ENCODE measurements around the gene FAM107A.

FAM107A gene

GRCh38 chr3:58565621-58566397, 11.4 kb downstream of the FAM107A start:
- H3K27me3 ChIP-seq (ENCODE audit: insufficient read depth, low read length, poor library complexity, severe bottlenecking): no peaks in the 10 kb centered on the region
- no peaks in the 10 kb centered on the region for H3K79me2 ChIP-seq (ENCODE audit: insufficient read depth, low read length)
- no peak overlapping the region for H3K4me2 ChIP-seq (ENCODE audit: low read depth, low read length, poor library complexity, severe bottlenecking)
- no peak overlapping the region for H3K9ac ChIP-seq (ENCODE audit: low read depth, low read length, poor library complexity, severe bottlenecking)
- H3F3A ChIP-seq (ENCODE audit: low read depth): no peaks in the 10 kb centered on the region
- no peaks in the 10 kb centered on the region for H3K36me3 ChIP-seq (ENCODE audit: insufficient read depth, low read length)
- H3K9me2 ChIP-seq (replicated peaks; ENCODE audit: low read depth, low read length): no peaks in the 10 kb centered on the region
- TF ChIP-seq EZH2phosphoT487 (IDR thresholded peaks at IDR 0.05; ENCODE audit: borderline replicate concordance): no peak
- TF ChIP-seq, protein P1, sequence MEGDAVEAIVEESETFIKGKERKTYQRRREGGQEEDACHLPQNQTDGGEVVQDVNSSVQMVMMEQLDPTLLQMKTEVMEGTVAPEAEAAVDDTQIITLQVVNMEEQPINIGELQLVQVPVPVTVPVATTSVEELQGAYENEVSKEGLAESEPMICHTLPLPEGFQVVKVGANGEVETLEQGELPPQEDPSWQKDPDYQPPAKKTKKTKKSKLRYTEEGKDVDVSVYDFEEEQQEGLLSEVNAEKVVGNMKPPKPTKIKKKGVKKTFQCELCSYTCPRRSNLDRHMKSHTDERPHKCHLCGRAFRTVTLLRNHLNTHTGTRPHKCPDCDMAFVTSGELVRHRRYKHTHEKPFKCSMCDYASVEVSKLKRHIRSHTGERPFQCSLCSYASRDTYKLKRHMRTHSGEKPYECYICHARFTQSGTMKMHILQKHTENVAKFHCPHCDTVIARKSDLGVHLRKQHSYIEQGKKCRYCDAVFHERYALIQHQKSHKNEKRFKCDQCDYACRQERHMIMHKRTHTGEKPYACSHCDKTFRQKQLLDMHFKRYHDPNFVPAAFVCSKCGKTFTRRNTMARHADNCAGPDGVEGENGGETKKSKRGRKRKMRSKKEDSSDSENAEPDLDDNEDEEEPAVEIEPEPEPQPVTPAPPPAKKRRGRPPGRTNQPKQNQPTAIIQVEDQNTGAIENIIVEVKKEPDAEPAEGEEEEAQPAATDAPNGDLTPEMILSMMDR (conservative IDR thresholded peaks at IDR 0.05; ENCODE audit: low read length): no peak
- no peaks in the 10 kb centered on the region for H4K20me1 ChIP-seq (ENCODE audit: insufficient read depth, low read length, poor library complexity, severe bottlenecking)
- H3K4me1 ChIP-seq (ENCODE audit: insufficient read depth, low read length, poor library complexity, severe bottlenecking): no peaks in the 10 kb centered on the region
- H2AFZ ChIP-seq (ENCODE audit: low read length): no peak overlapping the region
- H3K9me3 ChIP-seq (ENCODE audit: insufficient read depth, low read depth, low read length): no peaks in the 10 kb centered on the region
- no peak overlapping the region for H3K4me3 ChIP-seq (ENCODE audit: low read length, poor library complexity, severe bottlenecking)

- Histone ChIP-seq H3F3A (ENCODE audit: low read depth) (no peaks in the 10 kb centered on the region), H3K9ac (ENCODE audit: low read depth, low read length, poor library complexity, severe bottlenecking) (no peak overlapping the region), H4K20me1 (ENCODE audit: insufficient read depth, low read length, poor library complexity, severe bottlenecking) (no peaks in the 10 kb centered on the region), H3K27me3 (ENCODE audit: insufficient read depth, low read length, poor library complexity, severe bottlenecking) (no peaks in the 10 kb centered on the region), H3K9me3 (ENCODE audit: insufficient read depth, low read depth, low read length) (no peaks in the 10 kb centered on the region), H3K36me3 (ENCODE audit: insufficient read depth, low read length) (no peaks in the 10 kb centered on the region), H3K4me1 (ENCODE audit: insufficient read depth, low read length, poor library complexity, severe bottlenecking) (no peaks in the 10 kb centered on the region), H3K79me2 (ENCODE audit: insufficient read depth, low read length) (no peaks in the 10 kb centered on the region), H2AFZ (ENCODE audit: low read length) (no peak overlapping the region), H3K4me2 (ENCODE audit: low read depth, low read length, poor library complexity, severe bottlenecking) (no peak overlapping the region), H3K4me3 (ENCODE audit: low read length, poor library complexity, severe bottlenecking) (no peak overlapping the region), H3K9me2 (replicated peaks; ENCODE audit: low read depth, low read length) (no peaks in the 10 kb centered on the region)
- no peak for TF ChIP-seq EZH2phosphoT487 (IDR thresholded peaks at IDR 0.05; ENCODE audit: borderline replicate concordance)
- TF ChIP-seq, protein P1 (conservative IDR thresholded peaks at IDR 0.05; ENCODE audit: low read length): no peak
These were observed 12.6 kb downstream of the FAM107A start for GRCh38 chr3:58564456-58565160.

DNA sequence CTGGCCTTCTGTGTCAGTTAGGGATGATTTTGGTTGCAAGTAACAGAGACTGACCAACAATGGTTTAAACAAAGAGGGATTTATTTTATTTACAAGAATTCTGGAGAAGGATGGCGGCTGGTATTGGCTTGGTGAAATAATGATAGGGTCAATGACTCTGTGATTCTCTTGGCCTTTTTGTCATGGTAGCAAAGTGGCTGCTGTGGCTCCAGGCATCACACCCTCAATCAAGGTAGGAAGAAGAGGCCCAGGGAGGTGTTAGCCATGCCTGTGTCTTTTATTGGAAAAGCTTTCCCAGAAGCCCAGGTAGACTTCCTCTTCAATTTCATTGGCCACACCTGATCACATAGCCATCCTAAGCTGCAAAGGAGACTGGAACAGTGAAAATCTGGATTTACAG, 13.1 kb downstream of the FAM107A start:
- no peak for TF ChIP-seq EZH2phosphoT487 (IDR thresholded peaks at IDR 0.05; ENCODE audit: borderline replicate concordance)
- TF ChIP-seq, protein P1 (conservative IDR thresholded peaks at IDR 0.05; ENCODE audit: low read length): no peak
- H3K4me3 ChIP-seq (ENCODE audit: low read length, poor library complexity, severe bottlenecking): no peak overlapping the region
- no peaks in the 10 kb centered on the region for H3F3A ChIP-seq (ENCODE audit: low read depth)
- no peaks in the 10 kb centered on the region for H3K27me3 ChIP-seq (ENCODE audit: insufficient read depth, low read length, poor library complexity, severe bottlenecking)
- H4K20me1 ChIP-seq (ENCODE audit: insufficient read depth, low read length, poor library complexity, severe bottlenecking): no peaks in the 10 kb centered on the region
- no peak overlapping the region for H3K9ac ChIP-seq (ENCODE audit: low read depth, low read length, poor library complexity, severe bottlenecking)
- H3K4me2 ChIP-seq (ENCODE audit: low read depth, low read length, poor library complexity, severe bottlenecking): no peak overlapping the region
- no peak overlapping the region for H2AFZ ChIP-seq (ENCODE audit: low read length)
- no peaks in the 10 kb centered on the region for H3K9me3 ChIP-seq (ENCODE audit: insufficient read depth, low read depth, low read length)
- no peaks in the 10 kb centered on the region for H3K4me1 ChIP-seq (ENCODE audit: insufficient read depth, low read length, poor library complexity, severe bottlenecking)
- no peaks in the 10 kb centered on the region for H3K9me2 ChIP-seq (replicated peaks; ENCODE audit: low read depth, low read length)
- no peaks in the 10 kb centered on the region for H3K79me2 ChIP-seq (ENCODE audit: insufficient read depth, low read length)
- no peaks in the 10 kb centered on the region for H3K36me3 ChIP-seq (ENCODE audit: insufficient read depth, low read length)

All from Loucy (cell line).